Smooth muscle cell (in vitro differentiated cells): Measurements from ENCODE around the gene HDAC4. TPM values are rescaled to one million over a fixed set of nuclear protein-coding genes. Genes with fewer than 3 reads are reported as not detected.

Experiments
- DNase-seq: peaks from one replicate; lab custom pipeline; 2025; ENCODE audit not compliant: unreplicated experiment; lab: John Stamatoyannopoulos, UW
- H2AFZ ChIP-seq: fragments of 200-600 bp; sonication (generic); 2 replicates; pipeline ENCODE4 v1.6.0; 2016; ENCODE audit warnings: antibody characterized with exemption, low read depth, mild to moderate bottlenecking
- H3F3A ChIP-seq: fragments of 200-600 bp; sonication (generic); 2 replicates; pipeline ENCODE4 v1.6.0; 2017; ENCODE audit warnings: antibody characterized with exemption, low read depth
- H3K27ac ChIP-seq: fragments of 200-600 bp; sonication (generic); 2 replicates; pipeline ENCODE4 v1.5.1; 2016; ENCODE audit warnings: low read depth, mild to moderate bottlenecking
- H3K27me3 ChIP-seq: fragments of 200-600 bp; sonication (generic); 2 replicates; pipeline ENCODE4 v1.6.1; 2016; ENCODE audit warnings: low read depth, mild to moderate bottlenecking
- H3K36me3 ChIP-seq: fragments of 200-600 bp; sonication (generic); 2 replicates; pipeline ENCODE4 v1.5.1; 2016; ENCODE audit warnings: low read depth
- H3K4me1 ChIP-seq: fragments of 200-600 bp; sonication (generic); 2 replicates; pipeline ENCODE4 v1.5.1; 2016; ENCODE audit warnings: low read depth
- H3K4me2 ChIP-seq: fragments of 200-600 bp; sonication (generic); 2 replicates; pipeline ENCODE4 v1.6.0; 2016; ENCODE audit warnings: mild to moderate bottlenecking
- H3K4me3 ChIP-seq: fragments of 200-600 bp; sonication (generic); 2 replicates; pipeline ENCODE4 v1.5.1; 2016; ENCODE audit warnings: mild to moderate bottlenecking
- H3K79me2 ChIP-seq: fragments of 200-600 bp; sonication (generic); 2 replicates; pipeline ENCODE4 v1.6.0; 2016; ENCODE audit warnings: low read depth, mild to moderate bottlenecking
- H3K9ac ChIP-seq: fragments of 200-600 bp; sonication (generic); 2 replicates; pipeline ENCODE4 v1.6.0; 2016; ENCODE audit warnings: low read depth
- H3K9me3 ChIP-seq: fragments of 200-600 bp; sonication (generic); replicated peaks from 2 replicates; pipeline ENCODE4 v1.5.1; 2016; ENCODE audit warnings: low read depth
- H4K20me1 ChIP-seq: fragments of 200-600 bp; sonication (generic); 2 replicates; pipeline ENCODE4 v1.6.0; 2016; ENCODE audit warnings: low read depth
- WGBS: methylation state at CpG from one replicate; pipeline ENCODE4 v1.1.7; 2016; ENCODE audit warnings: low lambda C conversion rate; 5-methylcytosine and 5-hydroxymethylcytosine counted together
- polyA plus RNA-seq: library from polyadenylated mRNA; unstranded; fragments of >200 nt; fragmentation: Nextera tagmentation; extraction: Ambion mirVana; gene quantifications from 2 replicates; pipeline ENCODE4 v1.2.1, GENCODE V29; 2016
- total RNA-seq: library from RNA; depleted of rRNA; stranded (reverse); fragments of >200 nt; gene quantifications from 2 replicates; pipeline ENCODE4 v1.2.3, GENCODE V29; 2014
- TF ChIP-seq, protein P1 (sequence below): fragments of 200-600 bp; sonication (generic); IDR thresholded peaks from 2 replicates; pipeline ENCODE4 v1.5.1; 2017; ENCODE audit warnings: borderline replicate concordance, mild to moderate bottlenecking, antibody characterized with exemption; ENCODE audit not compliant: insufficient read depth, poor library complexity, severe bottlenecking

The HDAC4 gene
- total and polyA plus RNA-seq, 2 experiments from 2014 or later = 6.2 to 35.7 TPM

DNA sequence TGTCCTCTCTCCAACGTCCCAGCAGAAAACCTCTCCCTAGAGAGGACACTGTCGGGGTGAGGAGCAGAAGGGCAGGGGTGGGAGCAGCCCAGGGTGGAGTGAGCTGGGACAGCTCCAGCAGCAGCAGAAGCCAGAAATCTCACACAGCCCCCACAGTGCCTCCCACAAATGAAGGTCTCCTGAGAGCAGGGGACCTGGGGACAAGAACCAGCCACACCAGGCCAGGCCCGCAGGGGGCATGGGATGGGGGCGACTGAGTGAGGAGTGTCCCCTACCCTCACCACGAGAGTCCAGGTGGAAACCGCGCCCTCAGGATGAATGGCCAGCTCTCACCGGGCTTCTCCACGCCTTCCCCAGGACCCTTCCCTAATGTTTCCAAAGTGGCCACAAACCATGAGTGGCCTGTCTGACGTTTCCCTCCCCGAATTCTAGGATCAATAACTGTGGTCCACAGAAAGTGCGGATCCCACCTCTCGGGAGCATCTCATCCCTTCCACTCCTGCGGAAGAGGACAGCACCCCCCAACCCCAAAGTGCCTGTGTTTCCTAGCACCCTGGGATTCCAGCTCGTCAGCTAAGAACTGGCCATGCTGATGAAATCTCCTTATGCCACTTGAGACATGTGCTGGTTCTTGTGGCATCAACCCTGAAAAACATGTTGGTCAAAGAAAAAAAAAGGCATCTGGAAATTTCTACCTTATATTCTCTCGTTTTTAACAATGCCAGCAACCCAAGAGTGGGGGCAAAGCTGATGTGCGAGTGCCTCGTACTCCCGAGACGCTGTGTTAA, 121.1 kb downstream of the HDAC4 start:
- Histone ChIP-seq H3F3A (peaks cover 12% of the 10 kb centered on the region), H3K9me3 (no peaks in the 10 kb centered on the region), H3K4me3 (no peak overlapping the region), H3K36me3 (no peaks in the 10 kb centered on the region), H3K4me2 (peak overlapping the region; percentile 42), H3K27ac (peak overlapping the region; percentile 84), H2AFZ (no peak overlapping the region), H3K4me1 (peaks cover 18% of the 10 kb centered on the region), H4K20me1 (peaks cover 1% of the 10 kb centered on the region), H3K27me3 (no peaks in the 10 kb centered on the region), H3K9ac (peak overlapping the region; percentile 48), H3K79me2 (peaks cover 37% of the 10 kb centered on the region)
- no peak for DNase-seq
- TF ChIP-seq, protein P1, sequence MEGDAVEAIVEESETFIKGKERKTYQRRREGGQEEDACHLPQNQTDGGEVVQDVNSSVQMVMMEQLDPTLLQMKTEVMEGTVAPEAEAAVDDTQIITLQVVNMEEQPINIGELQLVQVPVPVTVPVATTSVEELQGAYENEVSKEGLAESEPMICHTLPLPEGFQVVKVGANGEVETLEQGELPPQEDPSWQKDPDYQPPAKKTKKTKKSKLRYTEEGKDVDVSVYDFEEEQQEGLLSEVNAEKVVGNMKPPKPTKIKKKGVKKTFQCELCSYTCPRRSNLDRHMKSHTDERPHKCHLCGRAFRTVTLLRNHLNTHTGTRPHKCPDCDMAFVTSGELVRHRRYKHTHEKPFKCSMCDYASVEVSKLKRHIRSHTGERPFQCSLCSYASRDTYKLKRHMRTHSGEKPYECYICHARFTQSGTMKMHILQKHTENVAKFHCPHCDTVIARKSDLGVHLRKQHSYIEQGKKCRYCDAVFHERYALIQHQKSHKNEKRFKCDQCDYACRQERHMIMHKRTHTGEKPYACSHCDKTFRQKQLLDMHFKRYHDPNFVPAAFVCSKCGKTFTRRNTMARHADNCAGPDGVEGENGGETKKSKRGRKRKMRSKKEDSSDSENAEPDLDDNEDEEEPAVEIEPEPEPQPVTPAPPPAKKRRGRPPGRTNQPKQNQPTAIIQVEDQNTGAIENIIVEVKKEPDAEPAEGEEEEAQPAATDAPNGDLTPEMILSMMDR = no peak
- WGBS = 84% methylated on average over 20 of the region's 20 CpGs

DNA sequence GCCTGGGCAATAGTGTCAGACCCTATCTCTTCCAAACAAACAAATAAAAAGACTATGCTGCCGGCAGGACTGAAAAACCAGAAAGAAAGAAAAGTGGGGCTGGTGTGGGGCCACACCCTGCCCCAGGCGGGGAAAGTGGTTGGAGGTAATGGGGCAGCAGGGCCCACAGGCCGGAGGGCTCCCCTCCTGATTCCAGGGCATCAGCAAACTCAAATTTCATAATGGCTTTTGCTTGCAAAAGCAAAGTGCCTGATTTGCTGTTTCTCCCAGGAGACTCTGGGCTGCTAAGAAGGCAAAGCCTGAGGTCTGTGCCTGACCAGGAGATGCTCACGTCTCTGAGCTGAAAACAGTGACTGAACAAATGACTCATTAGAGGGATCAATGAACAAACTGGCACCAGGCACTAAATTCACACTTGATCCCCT, 121.9 kb downstream of the HDAC4 start:
- 48% methylated on average over 4 of the region's 4 CpGs for WGBS

DNA sequence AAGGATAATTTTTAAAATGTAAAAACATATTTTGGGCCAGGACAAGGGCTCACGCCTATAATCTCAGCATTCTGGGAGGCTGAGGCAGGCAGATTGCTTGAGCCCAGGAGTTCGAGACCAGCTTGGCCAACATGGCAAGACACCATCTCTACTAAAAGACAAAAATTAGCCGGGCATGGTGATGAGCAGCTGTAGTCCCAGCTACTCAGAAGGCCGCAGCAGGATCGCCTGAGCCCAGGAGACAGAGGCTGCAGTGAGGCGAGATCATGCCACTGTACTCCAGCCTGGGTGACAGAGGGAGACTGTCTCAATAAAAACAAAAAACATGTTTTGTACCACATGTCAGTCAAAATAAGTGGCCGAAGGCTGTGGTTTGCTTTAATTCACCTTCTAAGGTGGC, 122.5 kb downstream of the HDAC4 start:
- WGBS = 92% methylated on average over 7 of the region's 7 CpGs
- no peak overlapping the region for H2AFZ ChIP-seq
- peak overlapping the region; percentile 84 for H3K27ac ChIP-seq

More for the DNA sequence above, 121.9 kb downstream of the HDAC4 start:
- Histone ChIP-seq H3K27me3 (no peaks in the 10 kb centered on the region), H3K79me2 (peaks cover 33% of the 10 kb centered on the region), H3K4me1 (peaks cover 25% of the 10 kb centered on the region), H3K9ac (peak overlapping the region; percentile 48), H3F3A (peaks cover 12% of the 10 kb centered on the region), H3K27ac (peak overlapping the region; percentile 84), H3K36me3 (no peaks in the 10 kb centered on the region), H3K4me3 (no peak overlapping the region), H4K20me1 (no peaks in the 10 kb centered on the region), H3K9me3 (no peaks in the 10 kb centered on the region), H2AFZ (no peak overlapping the region), H3K4me2 (peak overlapping the region; percentile 47)
- no peak for DNase-seq
- TF ChIP-seq, protein P1 = no peak

More for the DNA sequence above, 122.5 kb downstream of the HDAC4 start:
- Histone ChIP-seq H3K79me2 (peaks cover 37% of the 10 kb centered on the region), H3K4me2 (peak overlapping the region; percentile 47), H3K4me3 (no peak overlapping the region), H3K36me3 (no peaks in the 10 kb centered on the region), H3K9ac (no peak overlapping the region), H3F3A (peaks cover 12% of the 10 kb centered on the region), H3K27me3 (no peaks in the 10 kb centered on the region), H3K4me1 (peaks cover 31% of the 10 kb centered on the region), H4K20me1 (no peaks in the 10 kb centered on the region), H3K9me3 (no peaks in the 10 kb centered on the region)
- no peak for DNase-seq
- TF ChIP-seq, protein P1 = no peak
